Activated CD4-positive, alpha-beta T cell treated with anti-CD3 and anti-CD28 coated beads, Interleukin-10, Interleukin-2, amounts not matched to agents 100 ng/mL and 50 ng/mL, durations not matched to agents 16 hours and 8 hours (primary cell): ENCODE data around the gene EHD1.

Experiments
- DNase-seq: peaks from one replicate; pipeline ENCODE4 v3.0.0-alpha.2; 2020

EHD1 gene

DNA sequence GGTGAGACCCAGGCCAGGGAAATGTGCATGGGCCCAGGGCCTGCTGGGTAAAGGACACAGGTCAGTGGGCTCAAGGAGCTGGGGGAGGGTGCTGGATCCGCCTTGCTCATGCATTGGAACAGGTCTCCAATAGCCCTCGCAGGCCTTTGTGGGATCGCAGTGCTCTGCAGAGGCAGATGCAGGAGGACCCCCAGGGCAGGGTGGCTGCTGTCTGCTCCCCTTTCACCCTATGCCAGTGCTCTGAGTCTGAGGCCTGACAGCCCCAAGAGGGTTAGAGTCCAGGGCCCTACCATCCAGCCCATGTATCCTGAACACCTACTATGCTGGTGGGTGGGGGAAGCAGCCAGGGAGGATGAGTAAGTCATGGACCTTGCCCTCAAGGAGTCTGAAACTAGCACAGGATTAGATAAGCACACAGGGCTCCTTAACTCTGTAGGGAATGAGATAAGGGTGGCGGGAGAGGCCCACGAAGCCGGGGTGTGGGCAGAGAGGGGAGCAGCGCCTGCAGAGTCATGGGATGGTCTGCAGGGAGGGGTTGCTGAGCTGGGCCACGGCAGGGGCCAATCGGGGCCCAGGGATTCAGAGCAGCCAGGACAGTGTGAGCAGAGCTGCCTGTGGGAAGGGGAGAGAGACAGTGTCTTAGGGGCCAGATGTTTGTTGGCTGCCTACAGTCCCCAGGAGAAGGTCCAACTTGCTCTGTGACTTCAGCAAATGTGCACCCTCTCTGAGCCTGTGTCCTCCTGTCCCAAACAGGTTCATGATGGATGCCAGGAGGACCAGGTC is 10.5 kb upstream of the EHD1 start:
- no peak for DNase-seq

DNA sequence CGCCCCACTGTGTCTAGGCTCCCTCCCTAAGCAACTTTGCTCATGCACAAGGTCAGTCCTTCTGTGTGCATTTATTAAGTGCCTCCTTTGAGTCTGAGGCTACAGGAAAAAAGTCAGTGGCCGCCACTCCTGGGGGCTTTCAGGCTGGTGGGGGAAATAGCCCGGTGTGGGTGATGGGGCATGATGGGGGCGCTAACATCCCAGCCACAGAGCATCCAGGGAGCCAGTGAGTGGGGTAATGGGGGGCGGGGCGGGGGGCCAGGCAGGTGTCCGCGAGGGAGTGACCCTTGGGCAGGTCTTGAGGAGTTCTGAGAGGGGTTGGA is 9.9 kb upstream of the EHD1 start:
- no peak for DNase-seq

DNA sequence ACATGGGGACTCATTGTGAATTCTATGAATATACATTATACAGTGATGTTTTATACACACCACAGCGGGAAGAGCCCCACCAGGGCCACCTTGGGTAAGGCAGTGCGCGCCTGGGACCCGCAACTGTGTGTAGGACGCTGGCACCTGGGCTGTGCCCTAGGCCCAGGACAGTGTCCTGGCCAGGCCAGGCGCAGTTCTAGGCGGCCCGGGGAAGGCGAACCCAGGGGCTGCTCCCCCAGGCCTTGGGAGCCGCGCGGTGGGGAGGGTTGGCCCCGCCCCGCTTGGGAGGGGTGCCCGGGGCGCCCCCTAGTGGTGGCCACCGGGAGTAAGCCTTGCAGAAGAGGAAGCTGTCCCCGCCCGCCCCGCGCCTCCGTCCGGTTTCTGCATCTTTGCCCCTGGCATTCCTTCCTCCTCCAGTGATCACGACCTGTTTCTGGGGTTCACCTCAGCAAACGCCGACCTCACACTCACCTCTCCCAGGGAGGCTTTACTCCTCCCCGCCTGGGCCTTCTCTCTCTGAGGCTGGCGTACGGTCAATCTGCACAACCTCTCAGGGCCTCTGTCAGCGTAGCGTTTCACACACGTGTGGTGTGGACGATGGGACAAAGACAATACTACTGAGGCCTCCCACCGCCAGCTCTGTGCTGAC is 9.5 kb upstream of the EHD1 start:
- peak; percentile 90 for DNase-seq

DNA sequence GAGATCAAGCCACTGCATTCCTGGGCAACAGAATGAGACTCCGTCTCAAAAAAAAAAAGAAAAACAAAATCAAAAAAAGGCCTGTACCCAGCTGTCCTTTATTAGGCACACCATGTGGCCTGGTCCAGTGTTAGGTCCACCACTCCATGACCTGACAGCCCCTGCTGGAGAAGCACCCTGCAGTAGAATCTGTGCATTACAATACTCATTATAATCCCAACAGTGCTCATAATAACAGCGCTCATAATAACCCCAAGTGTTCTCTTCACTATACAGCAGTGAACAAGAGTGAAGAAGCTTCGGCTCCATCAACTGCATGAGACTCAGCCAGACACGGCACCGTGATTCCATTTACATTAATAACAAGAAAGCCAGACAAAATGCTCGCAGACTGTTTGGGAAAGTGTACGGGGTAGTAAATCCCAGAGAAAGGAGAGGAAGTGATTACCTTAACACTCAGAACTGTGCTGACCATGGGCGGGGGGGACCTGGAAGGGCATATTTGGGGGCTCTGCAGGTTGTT is 8.9 kb upstream of the EHD1 start:
- DNase-seq, result no peak

DNA sequence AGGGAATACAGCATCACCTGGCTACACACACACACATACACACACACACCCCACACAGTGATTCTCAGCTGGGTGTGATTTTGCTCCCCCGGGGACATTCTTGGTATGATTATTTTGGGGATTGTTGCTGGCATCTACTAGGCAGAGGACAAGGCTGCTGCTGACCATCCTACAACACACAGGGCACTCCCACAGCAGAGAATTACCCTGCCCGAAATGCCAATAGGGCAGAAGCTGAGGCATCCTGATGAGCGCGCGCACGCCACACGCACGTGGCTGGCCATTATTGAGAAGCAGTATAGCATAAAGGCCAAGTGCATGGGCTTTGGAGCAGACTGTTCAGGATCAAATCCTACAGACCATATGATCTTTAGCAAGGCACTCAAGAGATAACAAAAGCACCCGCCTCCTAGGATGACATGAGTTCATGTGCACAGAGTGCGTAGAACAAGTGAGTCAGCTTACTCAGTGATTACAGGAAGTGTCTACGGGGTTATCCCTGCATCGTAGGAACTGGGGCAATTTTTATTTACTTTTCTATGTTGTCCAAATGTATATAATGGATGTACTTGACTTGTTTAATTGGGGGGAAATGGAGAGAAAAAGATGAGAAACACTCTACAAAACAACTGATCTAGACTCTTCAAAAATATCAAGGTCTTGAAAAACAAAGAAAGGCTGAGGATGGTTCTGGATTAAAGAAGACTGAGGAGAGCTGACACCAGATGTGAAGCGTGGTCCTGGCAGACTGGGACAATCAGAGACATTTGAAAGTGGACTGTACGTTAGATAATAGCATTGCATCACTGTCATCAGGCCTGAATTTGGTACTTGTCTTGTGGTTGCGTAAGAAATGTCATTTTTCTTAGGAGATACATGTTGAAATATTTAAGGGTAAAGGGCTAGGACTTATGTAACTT is 7.2 kb upstream of the EHD1 start:
- DNase-seq, result peak; percentile 73

DNA sequence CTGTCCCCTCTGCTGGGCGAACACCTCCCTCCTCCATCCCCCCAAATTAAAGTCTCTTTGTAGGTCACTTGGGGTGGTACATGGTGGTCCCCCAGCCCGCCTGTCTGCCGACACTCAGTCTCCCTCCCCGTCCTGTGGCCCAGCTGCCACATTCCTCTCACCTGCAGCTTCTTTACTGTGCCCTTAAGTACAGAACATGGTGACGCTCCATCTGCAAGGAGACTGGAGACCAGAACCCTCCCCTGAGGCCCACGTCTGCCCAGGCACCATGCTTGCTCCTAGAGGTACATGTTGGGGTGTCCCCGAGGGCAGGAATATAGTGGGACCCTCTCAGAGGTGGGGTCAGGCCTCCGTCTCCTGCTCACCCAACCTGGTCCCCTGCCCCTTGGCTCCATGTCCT is 5.6 kb upstream of the EHD1 start:
- no peak for DNase-seq

DNA sequence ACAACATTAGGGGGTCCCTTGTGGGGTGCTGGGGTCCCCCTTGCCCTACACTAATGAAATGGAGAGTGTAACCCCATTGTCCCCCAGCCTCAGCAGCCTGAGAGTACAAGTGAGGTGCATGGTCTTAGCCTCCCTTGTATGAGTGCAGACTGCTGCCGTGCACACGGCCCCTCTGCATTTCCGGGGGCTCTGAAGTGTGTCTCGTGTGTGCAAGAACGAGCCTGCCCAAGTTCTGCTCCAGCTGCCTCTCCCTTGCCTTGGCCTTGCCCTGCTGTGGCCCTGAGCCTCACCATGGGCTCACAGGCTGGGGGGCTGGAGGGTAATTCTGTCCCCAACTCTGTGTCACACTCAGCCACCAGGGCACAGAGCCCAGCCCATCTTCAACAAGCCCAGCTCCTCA is 5.2 kb upstream of the EHD1 start:
- DNase-seq, result no peak

DNA sequence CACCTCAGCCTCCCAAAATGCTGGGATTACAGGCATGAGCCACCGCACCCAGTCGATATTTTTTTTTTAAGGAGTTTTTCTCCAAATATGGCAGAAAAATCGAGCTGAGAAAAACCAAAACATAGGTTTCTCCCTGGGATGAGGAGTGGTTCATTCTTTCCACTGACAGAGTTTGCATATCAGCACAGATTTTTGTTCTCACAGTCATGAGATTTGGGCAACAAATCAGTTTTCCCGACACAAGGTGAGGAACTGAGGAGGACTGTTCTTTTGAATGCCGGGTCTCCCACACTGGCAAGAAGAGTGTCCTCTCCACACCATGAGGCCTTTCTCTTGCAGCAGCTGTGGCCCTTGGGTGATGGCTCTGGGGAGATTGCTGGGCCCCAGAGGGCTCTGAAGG is 3.8 kb upstream of the EHD1 start:
- DNase-seq, result no peak

DNA sequence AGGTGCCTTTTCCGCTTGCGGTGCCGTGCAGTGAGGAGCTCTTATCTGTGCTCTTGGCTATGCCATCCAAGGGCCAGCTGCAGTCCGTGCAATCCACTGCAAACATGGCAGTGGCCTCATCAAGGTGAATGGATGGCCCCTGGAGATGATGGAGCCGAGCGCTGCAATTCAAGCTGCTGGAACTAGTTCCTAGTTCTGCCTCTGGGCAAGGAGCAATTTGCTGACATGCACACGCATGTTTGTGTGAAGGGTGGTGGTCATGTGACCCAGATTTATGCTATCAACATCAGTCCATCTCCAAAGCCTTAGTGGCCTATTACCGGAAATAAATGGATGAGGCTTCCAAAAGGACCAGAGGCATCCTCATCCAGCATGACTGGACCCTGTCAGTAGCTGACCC is 3.1 kb upstream of the EHD1 start:
- DNase-seq, result no peak

DNA sequence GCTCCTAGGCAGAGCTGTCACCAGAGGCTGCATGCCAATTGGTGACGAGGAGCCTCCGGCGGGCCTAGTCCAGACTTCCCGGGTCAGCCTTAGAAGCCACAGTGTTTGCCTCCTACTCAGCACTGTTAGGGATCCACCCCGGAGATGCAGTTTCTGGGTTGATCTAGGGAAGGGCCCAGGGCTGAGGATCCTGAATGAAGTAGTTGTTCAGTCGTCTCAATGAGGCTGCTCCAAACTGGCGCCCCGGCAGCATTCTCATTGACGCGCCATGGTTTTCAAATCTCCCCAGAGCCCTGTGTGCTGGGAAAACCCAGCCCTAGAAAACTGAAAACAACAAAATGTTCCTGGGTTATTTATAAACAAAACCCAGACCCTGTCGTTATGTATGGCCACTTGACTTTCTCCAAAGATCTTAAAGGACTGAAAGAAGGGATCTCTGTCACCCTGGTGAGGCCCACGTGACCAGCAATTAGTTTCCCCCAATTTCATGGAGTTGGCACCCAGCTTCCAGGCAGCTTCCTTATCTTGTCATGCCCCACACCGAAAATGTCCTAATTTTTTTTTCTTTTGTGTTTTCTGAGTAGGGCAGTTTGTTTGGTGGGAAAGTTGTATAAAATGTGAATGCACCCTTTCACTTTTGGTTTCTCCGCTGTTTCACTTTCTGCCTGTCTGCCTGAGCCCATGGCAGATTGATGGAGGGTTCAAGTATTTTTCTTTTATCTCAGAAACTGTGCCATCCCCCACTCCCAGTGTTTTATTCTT is 2.0 kb upstream of the EHD1 start:
- DNase-seq, result peak; percentile 55

DNA sequence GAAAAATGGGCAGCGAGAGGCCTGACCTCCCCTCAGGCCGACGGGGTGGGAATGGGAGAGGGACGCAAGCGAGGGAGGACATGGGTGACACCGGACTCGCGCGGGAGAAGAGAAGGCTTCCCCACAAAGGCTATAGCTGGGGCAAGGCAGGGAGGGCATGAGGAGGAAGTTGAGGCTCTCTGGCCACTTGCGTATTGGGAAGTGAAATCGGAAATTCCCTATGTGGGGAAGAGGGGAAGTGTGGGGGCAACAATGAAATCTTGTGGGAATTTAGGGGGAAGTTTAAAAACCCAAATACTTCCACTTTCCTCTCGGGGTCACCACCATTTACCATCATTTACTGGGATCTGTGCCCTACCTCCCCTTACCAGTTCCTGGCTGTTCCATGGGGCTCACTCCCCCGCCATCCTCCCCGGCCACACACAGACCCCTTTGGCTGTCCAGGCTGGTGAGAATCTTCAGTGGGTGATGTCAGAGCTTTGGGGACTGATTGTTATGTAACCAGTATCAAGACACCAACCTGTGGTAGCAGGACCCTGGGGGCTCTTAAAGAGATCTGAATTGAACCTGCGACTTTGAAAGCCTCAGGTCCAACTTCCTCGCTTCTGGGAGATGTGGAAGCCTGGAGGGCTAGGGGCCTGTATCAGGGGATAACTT is 951 bp upstream of the EHD1 start:
- no peak for DNase-seq

DNA sequence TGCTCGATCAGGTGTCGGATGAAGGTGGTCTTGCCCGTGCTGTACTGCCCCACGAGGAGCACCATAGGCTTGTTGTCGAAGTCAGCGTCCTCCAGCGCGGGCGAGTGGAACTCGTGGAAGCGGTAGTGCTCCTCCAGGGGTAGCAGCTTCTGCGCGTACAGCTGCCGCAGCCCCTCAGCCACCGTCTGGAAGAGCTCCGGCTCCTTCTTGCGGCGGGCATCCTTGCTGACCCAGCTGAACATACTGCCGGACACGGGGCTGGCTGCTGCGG is 263 bp downstream of the EHD1 start:
- no peak for DNase-seq

DNA sequence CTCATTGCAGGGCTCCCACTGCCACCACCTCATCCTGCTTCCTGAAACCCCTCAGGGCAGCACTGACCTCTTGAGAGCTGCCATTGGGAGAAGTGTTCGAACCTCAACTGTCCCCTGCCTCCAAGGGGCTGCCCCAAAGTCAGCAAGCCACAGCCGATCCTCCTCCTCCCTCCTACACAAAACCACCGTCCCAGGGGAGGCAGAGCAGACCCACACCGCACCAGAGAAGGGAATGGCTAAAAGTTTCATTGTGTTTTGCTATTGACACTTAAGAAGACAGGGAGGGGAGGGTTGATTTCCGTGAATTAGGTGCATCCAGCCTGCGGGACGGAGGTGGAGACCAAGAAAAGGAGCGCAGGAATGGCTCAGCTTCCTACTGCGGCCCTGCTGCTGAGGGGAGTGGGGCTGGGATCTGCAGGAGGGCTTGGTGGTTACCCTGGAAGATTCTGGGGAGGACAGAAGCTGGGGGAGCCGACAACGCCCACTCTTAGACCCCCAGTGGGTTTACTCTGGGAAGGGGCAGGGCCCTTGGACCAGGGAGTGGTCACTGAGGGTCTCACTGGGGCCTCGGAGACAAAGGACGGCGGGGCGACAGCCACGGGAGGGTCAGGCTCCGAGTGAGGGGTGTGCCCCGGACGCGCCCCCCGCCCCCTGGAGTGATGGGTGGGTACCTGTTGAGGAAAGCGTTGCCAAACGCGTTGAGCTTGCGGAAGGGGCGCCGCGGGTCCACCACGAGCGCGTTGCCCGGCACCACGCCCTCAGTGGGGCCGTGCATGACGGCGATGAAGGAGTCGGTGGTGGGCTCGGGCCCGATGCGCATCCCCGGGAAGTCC is 815 bp downstream of the EHD1 start:
- no peak for DNase-seq

DNA sequence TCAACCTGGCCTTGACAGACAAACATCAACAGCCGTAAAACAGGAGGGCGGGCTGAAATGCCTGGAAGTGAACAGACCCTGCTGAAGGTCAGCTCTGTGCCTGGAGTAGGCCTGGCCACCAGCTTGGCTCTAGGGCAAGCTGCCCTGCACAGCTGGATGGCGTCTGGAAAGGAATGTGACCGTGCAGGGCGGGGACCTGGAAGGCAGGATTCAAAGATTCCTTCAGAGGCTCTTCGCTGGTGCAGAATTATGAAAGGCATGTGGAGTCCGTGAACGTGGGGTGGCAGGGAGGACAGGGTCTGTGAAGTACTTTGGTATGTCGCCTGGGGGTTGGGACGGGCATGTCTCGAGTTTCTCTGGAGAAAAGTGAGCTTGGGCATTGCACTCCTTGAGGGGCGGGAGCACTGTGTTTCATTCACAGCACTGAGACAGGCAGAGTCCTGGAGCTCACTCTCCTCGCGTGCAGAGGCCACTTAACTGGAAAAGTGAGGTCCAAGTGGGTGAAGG is 1.5 kb downstream of the EHD1 start:
- no peak for DNase-seq

DNA sequence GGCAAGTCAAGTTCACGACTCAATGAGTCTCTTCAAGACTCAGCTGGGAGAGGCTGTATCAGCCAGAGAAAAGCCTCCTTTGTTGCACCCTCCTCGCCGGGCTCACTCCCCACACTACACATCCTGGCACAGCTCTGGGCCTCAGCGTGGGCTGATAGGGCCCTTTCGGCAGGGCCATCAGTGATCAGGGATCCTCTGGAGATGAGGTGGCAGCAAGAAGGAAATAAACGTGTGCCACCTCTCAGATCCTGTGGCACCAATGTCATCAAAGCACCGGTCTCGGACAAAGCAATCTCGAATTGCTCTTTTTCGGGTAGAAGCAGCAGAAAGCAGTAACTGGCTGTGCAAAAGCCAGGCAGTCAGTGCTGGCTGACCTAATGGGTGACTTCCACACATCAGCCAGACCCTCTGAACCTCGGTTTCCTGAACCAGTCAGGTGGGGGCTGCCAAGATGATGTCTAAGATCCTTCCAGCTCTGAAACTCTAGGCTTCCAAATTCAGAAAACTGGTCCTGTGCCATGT is 2.1 kb downstream of the EHD1 start:
- peak; percentile 76 for DNase-seq

DNA sequence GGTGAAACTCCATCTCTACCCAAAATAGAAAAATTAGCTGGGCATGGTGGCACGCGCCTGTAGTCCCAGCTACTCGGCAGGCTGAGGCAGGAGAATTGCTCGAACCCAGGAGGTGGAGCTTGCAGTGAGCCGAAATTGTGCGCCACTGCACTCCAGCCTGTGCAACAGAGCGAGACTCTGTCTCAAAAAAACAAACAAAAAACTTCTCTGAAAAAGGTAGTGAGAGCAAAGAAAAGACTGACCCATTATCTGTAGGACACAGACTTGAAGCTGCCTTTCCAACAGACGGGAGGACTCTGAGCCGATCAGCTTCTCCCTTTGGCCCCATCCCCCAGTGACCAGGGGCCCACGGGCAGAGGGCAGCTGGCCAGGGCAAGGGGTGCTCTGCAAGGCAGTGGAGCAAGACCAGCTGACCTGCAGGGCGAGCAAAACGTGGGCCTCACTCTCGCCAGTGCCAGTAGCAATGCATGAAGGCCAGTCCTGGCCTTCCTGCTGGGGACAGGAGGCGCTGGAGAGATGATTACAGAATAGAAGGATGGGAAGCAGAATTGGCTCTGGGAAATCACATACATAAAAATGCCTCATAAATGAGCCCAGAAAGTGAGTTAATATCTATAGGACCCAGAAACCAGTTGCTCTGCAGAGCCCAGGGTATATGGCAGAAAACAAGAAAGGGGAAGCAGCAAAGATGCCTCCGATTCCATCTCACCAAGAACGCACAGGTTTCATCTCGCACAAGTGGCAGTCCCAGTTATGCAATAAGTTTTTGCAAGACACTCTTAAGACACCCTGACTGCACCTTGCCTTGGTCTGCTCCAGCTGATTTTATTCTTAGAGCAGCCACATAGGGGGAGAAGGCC is 2.8 kb downstream of the EHD1 start:
- no peak for DNase-seq

DNA sequence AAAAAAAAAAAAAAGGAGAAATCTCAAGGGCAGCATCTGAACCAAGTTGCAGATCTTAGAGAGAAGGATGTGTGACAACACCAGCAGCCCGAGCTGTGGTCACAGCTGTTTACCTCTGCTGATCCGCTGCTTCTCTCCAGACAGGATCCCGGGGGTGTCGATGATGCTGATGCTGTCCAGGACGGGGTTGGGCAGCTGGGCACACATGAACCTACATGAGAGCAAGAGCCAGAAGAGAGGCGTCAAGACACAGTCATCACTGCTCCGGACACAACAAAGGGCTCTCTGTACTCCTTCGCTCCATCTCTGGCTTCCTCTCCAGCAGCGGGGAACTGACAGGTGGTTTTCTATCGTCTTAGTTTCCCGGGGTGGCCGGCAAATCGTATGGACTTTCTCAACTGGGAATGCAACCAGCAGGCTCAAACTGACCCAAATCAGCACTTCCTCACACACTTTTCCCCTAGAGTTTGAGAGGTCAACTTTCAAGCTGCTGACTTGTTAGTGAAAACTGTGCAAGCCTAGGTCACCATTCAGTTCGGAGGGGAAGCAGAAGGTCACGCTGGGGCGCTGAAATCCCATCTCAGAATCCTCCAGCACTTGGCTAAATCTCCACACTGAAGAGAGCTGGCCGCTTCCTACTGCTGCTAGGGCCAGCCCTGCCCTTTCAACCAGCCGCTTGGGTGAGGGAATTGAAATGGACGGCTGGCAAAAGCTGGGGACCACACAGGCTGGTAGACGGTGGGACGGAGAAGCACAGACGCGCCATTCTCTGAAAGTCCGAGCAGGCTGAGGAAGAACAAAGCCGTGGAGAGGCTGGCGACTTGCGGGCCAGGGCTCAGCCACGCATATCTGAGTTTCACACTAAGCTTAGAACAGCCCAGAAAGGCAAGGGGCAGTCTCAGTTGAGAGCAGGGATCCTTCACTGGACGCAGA is 3.8 kb downstream of the EHD1 start:
- DNase-seq, result no peak

DNA sequence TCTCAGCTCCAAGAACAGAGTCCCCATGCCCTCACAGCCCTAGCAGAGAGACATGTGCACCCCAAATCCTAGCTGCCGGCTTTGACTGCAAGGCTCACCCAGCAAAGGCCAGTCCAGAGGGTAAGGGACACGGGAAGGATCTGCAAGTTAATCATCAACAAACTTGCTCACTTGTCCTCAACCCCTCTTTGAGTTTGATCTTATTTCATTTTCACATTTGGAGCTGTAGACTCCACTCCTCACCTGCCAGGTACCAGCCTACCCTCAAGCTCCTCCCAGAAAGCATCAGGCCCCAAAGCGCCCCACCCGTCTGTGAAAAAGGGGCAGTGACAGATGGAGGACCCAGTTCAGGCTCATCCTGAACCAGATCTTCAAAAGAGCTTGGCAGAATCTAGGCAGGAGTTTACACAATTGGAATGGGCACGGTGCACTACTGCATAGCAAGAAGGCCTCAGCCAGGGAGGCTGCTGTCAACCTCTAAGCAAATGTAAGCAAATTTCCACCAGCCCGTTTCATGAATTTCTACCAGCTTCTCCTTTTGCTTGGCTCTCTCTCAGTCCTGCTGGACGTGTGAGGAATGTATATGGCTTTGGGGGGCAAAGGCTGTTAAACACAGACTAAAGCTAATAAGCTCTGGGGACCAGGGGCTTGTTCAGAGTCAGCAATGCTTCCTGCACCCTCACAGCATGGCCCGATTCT is 5.5 kb downstream of the EHD1 start:
- no peak for DNase-seq
